HG02938 (cell line): Measurements from ENCODE around the gene FCF1.

ENCODE experiments used
- ATAC-seq: cut with Tn5 transposase; IDR thresholded peaks from one replicate; pipeline ENCODE4 v1.9.1; 2021; ENCODE audit warnings: mild to moderate bottlenecking, moderate library complexity; ENCODE audit not compliant: unreplicated experiment

Gene FCF1

GRCh38 chr14:74763803-74764531 lies 51.0 kb downstream of the FCF1 start:
- ATAC-seq: no peak

GRCh38 chr14:74765721-74766120 lies 52.8 kb downstream of the FCF1 start:
- no peak for ATAC-seq

GRCh38 chr14:74771399-74771798 lies 58.5 kb downstream of the FCF1 start:
- ATAC-seq: no peak

- ATAC-seq: no peak
These were observed 71.7 kb downstream of the FCF1 start for GRCh38 chr14:74784634-74785033.

- ATAC-seq: no peak
These were observed 72.2 kb downstream of the FCF1 start for GRCh38 chr14:74785056-74785613.

GRCh38 chr14:74786796-74787315 lies 73.9 kb downstream of the FCF1 start:
- ATAC-seq: no peak
